GM04504 (cell line): ENCODE data around the gene TBX5.

Source experiments
- DNase-seq: peaks from one replicate; pipeline ENCODE4 v3.0.0-alpha.2; 2012; ENCODE audit warnings: low read depth

The TBX5 gene

GRCh38 chr12:114405519-114406271, at the start of gene TBX5:
TSS of gene TBX5 (minus strand) at chr12:114406144. CDS start at chr12:114403898, 2,246 bp downstream.
- DNase-seq, result no peak

GRCh38 chr12:114451657-114452056, 45.7 kb upstream of the TBX5 start:
- DNase-seq, result no peak

GRCh38 chr12:114450515-114451300, 44.8 kb upstream of the TBX5 start:
- DNase-seq, result no peak

GRCh38 chr12:114450019-114450418, 44.1 kb upstream of the TBX5 start:
- no peak for DNase-seq

- DNase-seq, result no peak
Measured at GRCh38 chr12:114448618-114448933, 42.6 kb upstream of the TBX5 start.

GRCh38 chr12:114447799-114448617, 42.1 kb upstream of the TBX5 start:
- DNase-seq, result no peak

- no peak for DNase-seq
Measured at GRCh38 chr12:114447274-114447716, 41.4 kb upstream of the TBX5 start.

- DNase-seq, result no peak
Measured at GRCh38 chr12:114445401-114446323, 39.7 kb upstream of the TBX5 start.

- DNase-seq, result no peak
Measured at GRCh38 chr12:114444422-114445279, 38.7 kb upstream of the TBX5 start.

GRCh38 chr12:114443607-114444421, 37.9 kb upstream of the TBX5 start:
- no peak for DNase-seq

- no peak for DNase-seq
Measured at GRCh38 chr12:114442578-114442977, 36.6 kb upstream of the TBX5 start.

- no peak for DNase-seq
Measured at GRCh38 chr12:114441545-114441944, 35.6 kb upstream of the TBX5 start.

GRCh38 chr12:114441039-114441383, 35.1 kb upstream of the TBX5 start:
- no peak for DNase-seq

GRCh38 chr12:114440270-114441038, 34.5 kb upstream of the TBX5 start:
- DNase-seq, result no peak

GRCh38 chr12:114439817-114440216, 33.9 kb upstream of the TBX5 start:
- DNase-seq, result no peak

GRCh38 chr12:114439261-114439683, 33.3 kb upstream of the TBX5 start:
- no peak for DNase-seq

- DNase-seq, result no peak
Measured at GRCh38 chr12:114438635-114439256, 32.8 kb upstream of the TBX5 start.

GRCh38 chr12:114434341-114434740, 28.4 kb upstream of the TBX5 start:
- DNase-seq, result no peak
